HepG2 (cell line): ENCODE data around the gene CFAP99. TPM values are rescaled to one million over a fixed set of nuclear protein-coding genes. Genes with fewer than 3 reads are reported as not detected.

ENCODE experiments used
- BCL6 ChIP-seq: IDR thresholded peaks from 2 replicates; pipeline ENCODE4 v1.6.1; 2016; ENCODE audit warnings: missing genetic modification reagents, missing compliant biosample characterization
- GZF1 ChIP-seq: sonication (generic); formaldehyde crosslinking; IDR thresholded peaks from 2 replicates; pipeline ENCODE4 v1.5.1; 2020; ENCODE audit warnings: mild to moderate bottlenecking, missing genetic modification reagents
- ISX ChIP-seq: sonication (generic); formaldehyde crosslinking; conservative IDR thresholded peaks from 2 replicates; pipeline ENCODE4 v1.5.0; 2020; ENCODE audit warnings: missing genetic modification reagents
- JUN ChIP-seq: sonication (generic); formaldehyde crosslinking; IDR thresholded peaks from 2 replicates; pipeline ENCODE4 v1.4.0; 2020; ENCODE audit warnings: mild to moderate bottlenecking, missing genetic modification reagents
- POLR2AphosphoS5 ChIP-seq: IDR thresholded peaks from 2 replicates; pipeline ENCODE4 v1.6.1; 2012; ENCODE audit warnings: low read depth, low read length
- PRPF4 ChIP-seq: fragments of 200-400 bp; formaldehyde crosslinking; IDR thresholded peaks from 2 replicates; pipeline ENCODE4 v1.6.1; 2016; ENCODE audit warnings: low read length, low read depth; ENCODE audit not compliant: poor library complexity, severe bottlenecking
- SNAPC2 ChIP-seq: sonication (generic); formaldehyde crosslinking; IDR thresholded peaks from 2 replicates; pipeline ENCODE4 v1.8.1; 2022; ENCODE audit warnings: mild to moderate bottlenecking, missing genetic modification reagents
- SP5 ChIP-seq: IDR thresholded peaks from 2 replicates; pipeline ENCODE4 v1.6.1; 2016; ENCODE audit warnings: low read depth, borderline replicate concordance
- TEAD3 ChIP-seq: optimal IDR thresholded peaks from 2 replicates; pipeline ENCODE3; 2016; ENCODE audit warnings: borderline replicate concordance
- TFDP1 ChIP-seq: IDR thresholded peaks from 2 replicates; pipeline ENCODE4 v1.6.1; 2016; ENCODE audit warnings: missing compliant biosample characterization, missing genetic modification reagents, borderline replicate concordance
- ZBED4 ChIP-seq: sonication (generic); formaldehyde crosslinking; IDR thresholded peaks from 2 replicates; pipeline ENCODE4 v1.4.0; 2020; ENCODE audit warnings: missing genetic modification reagents, borderline replicate concordance
- ZFAT ChIP-seq: sonication (generic); formaldehyde crosslinking; conservative IDR thresholded peaks from 2 replicates; pipeline ENCODE4 v1.8.1; 2023; ENCODE audit warnings: missing genetic modification reagents, inconsistent platforms
- ZFP1 ChIP-seq: IDR thresholded peaks from 2 replicates; pipeline ENCODE4 v1.6.1; 2016
- ZFP37 ChIP-seq: sonication (generic); formaldehyde crosslinking; IDR thresholded peaks from 2 replicates; pipeline ENCODE4 v1.4.0; 2020; ENCODE audit warnings: missing genetic modification reagents, borderline replicate concordance
- ZNF33B ChIP-seq: sonication (generic); formaldehyde crosslinking; IDR thresholded peaks from 2 replicates; pipeline ENCODE4 v1.5.1; 2020; ENCODE audit warnings: mild to moderate bottlenecking, missing genetic modification reagents
- ZNF44 ChIP-seq: sonication (generic); formaldehyde crosslinking; IDR thresholded peaks from 2 replicates; pipeline ENCODE4 v1.5.1; 2020; ENCODE audit warnings: mild to moderate bottlenecking, missing genetic modification reagents
- ZNF503 ChIP-seq: sonication (generic); formaldehyde crosslinking; IDR thresholded peaks from 2 replicates; pipeline ENCODE4 v1.4.0; 2020; ENCODE audit warnings: missing genetic modification reagents
- ZNF562 ChIP-seq: sonication (generic); formaldehyde crosslinking; IDR thresholded peaks from 2 replicates; pipeline ENCODE4 v1.8.0; 2022; ENCODE audit warnings: missing genetic modification reagents, borderline replicate concordance
- ZNF766 ChIP-seq: sonication (generic); formaldehyde crosslinking; IDR thresholded peaks from 2 replicates; pipeline ENCODE4 v1.5.0; 2020; ENCODE audit warnings: missing genetic modification reagents, borderline replicate concordance
- ZSCAN5A ChIP-seq: sonication (generic); formaldehyde crosslinking; IDR thresholded peaks from 2 replicates; pipeline ENCODE4 v1.8.0; 2022; ENCODE audit warnings: mild to moderate bottlenecking, missing genetic modification reagents, borderline replicate concordance
- polyA plus RNA-seq, 8 experiments: library from polyadenylated mRNA; depleted of rRNA in 3 of 8; stranded (reverse) in 7 of 8; unstranded in 1 of 8; fragments of >200 nt; fragmentation: Illumina TruSeq in 4 of 8; extraction: Trizol in 4 of 8; gene quantifications; 2 replicates each; pipeline versions ENCODE4 v1.2.1 to v1.2.3, GENCODE V29; 2011 to 2016; ENCODE audit warnings: low read depth in 4 of 8, missing spikeins in 1 of 8, mixed read lengths in 1 of 8; ENCODE audit not compliant: insufficient read depth in 1 of 8
- total RNA-seq, 5 experiments: library from RNA; depleted of rRNA; stranded (reverse); fragments of >200 nt; fragmentation: Illumina TruSeq; extraction: Trizol; gene quantifications; 2 replicates each; pipeline ENCODE4 v1.2.3, GENCODE V29; 2016; ENCODE audit warnings: low read depth in 1 of 5

CFAP99 gene
- total and polyA plus RNA-seq, 2 of the 13 experiments (the other 11 are each of a cell fraction or from before 2014, with no cell fraction given) = not detected

- TF ChIP-seq ZBED4 (CRISPR knock-in tag) = peak; percentile 55; the same call in 1 of the 2 replicates
- TF ChIP-seq ZNF44 (CRISPR knock-in tag) = peak; percentile 97
- TF ChIP-seq ZFP37 (CRISPR knock-in tag) = peak; percentile 52; the same call in 1 of the 2 replicates
- no peak for TF ChIP-seq BCL6 (CRISPR knock-in tag)
- TF ChIP-seq ZNF562 (CRISPR knock-in tag) = no peak
- peak; percentile 11; the same call in 1 of the 2 replicates for TF ChIP-seq SNAPC2 (CRISPR knock-in tag)
- peak; percentile 52; the same call in 1 of the 2 replicates for TF ChIP-seq TFDP1 (CRISPR knock-in tag)
- peak; percentile 46; the same call in 1 of the 2 replicates for TF ChIP-seq POLR2AphosphoS5
- TF ChIP-seq GZF1 (CRISPR knock-in tag) = 0 out of 2 replicates have a peak, but pooled peaks have one; percentile 54
- peak; percentile 90 for TF ChIP-seq ZFAT (CRISPR knock-in tag)
- no peak for TF ChIP-seq ZFP1 (CRISPR knock-in tag)
- peak; percentile 91; the same call in 1 of the 2 replicates for TF ChIP-seq ZNF766
- no peak for TF ChIP-seq TEAD3
- TF ChIP-seq ZSCAN5A = no peak
- peak; percentile 91 for TF ChIP-seq ISX (CRISPR knock-in tag)
- no peak for TF ChIP-seq JUN
- 0 out of 2 replicates have a peak, but pooled peaks have one; percentile 27 for TF ChIP-seq SP5 (CRISPR knock-in tag)
- TF ChIP-seq ZNF503 (CRISPR knock-in tag) = peak; percentile 68; the same call in 1 of the 2 replicates
- TF ChIP-seq ZNF33B (CRISPR knock-in tag) = peak; percentile 92; the same call in 1 of the 2 replicates
- TF ChIP-seq PRPF4 = no peak
These were observed 49.9 kb downstream of the CFAP99 start, which contains the start of gene RNF4 (continued) for GRCh38 chr4:2468456-2469191.
